Measurements from ENCODE around the gene KCNQ2.

The KCNQ2 gene

GRCh38 chr20:63495167-63495720 lies 22.8 kb upstream of the KCNQ2 start:
- Histone ChIP-seq H3K9me3 (ENCODE audit: control insufficient read depth, low read length) (no peaks in the 10 kb centered on the region), H3K27ac (ENCODE audit: low read depth, low read length, severe bottlenecking) (no peak overlapping the region), H3K4me3 (ENCODE audit: extremely low read depth, insufficient read depth, low read length, poor library complexity, severe bottlenecking) (no peak overlapping the region), H3K4me1 (ENCODE audit: control insufficient read depth, insufficient read depth, low read length, poor library complexity, severe bottlenecking) (peaks cover 3% of the 10 kb centered on the region), H3K36me3 (ENCODE audit: control insufficient read depth, insufficient read depth, low read length) (peaks cover 7% of the 10 kb centered on the region)
- 92 to 93% methylated on average over 7 of the region's 8 CpGs for WGBS, 2 experiments (ENCODE audit: insufficient coverage in 2 of 2)

DNA sequence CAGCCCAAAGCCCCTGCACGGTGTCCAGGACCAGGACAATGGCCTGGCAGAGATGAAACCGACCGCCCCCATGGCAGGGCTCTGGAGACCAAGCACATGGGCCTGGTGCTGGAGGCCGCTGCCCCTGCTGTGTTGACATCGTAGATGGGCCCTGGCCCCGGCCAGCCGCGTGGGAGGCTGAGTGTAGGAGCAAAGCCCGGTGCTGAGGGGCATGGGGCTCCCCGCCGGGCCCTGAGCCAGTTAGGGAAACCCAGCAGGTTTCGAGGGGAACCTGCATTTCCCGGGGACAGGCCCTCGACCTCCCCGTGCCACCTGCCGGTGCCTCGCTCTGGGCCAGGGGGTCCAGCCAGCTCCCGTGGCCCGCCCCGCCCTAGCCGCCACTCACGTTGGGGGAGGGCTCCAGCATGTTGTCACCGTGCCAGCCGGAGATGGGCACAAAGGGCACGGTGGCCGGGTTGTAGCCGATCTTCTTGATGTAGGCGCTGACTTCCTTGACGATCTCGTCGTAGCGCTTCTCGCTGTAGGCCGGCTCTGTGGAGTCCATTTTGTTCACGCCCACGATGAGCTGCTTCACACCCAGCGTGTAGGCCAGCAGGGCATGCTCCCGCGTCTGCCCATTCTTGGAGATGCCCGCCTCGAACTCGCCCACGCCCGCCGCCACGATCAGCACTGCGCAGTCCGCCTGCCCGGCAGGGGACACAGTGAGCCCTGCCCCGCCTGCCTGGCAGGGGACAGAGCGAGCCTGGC lies 22.1 kb upstream of the KCNQ2 start:
- Histone ChIP-seq H3K27ac (ENCODE audit: low read depth, low read length, severe bottlenecking) (no peak overlapping the region), H3K9me3 (ENCODE audit: control insufficient read depth, low read length) (no peaks in the 10 kb centered on the region), H3K36me3 (ENCODE audit: control insufficient read depth, insufficient read depth, low read length) (peaks cover 7% of the 10 kb centered on the region), H3K4me1 (ENCODE audit: control insufficient read depth, insufficient read depth, low read length, poor library complexity, severe bottlenecking) (peaks cover 3% of the 10 kb centered on the region), H3K4me3 (ENCODE audit: extremely low read depth, insufficient read depth, low read length, poor library complexity, severe bottlenecking) (no peak overlapping the region)
- WGBS, 2 experiments (ENCODE audit: insufficient coverage in 2 of 2) = 90 to 91% methylated on average over 50 of the region's 51 CpGs

GRCh38 chr20:63494084-63494419 lies 21.6 kb upstream of the KCNQ2 start:
- H3K4me3 ChIP-seq (ENCODE audit: extremely low read depth, insufficient read depth, low read length, poor library complexity, severe bottlenecking) = no peak overlapping the region
- no peaks in the 10 kb centered on the region for H3K9me3 ChIP-seq (ENCODE audit: control insufficient read depth, low read length)

DNA sequence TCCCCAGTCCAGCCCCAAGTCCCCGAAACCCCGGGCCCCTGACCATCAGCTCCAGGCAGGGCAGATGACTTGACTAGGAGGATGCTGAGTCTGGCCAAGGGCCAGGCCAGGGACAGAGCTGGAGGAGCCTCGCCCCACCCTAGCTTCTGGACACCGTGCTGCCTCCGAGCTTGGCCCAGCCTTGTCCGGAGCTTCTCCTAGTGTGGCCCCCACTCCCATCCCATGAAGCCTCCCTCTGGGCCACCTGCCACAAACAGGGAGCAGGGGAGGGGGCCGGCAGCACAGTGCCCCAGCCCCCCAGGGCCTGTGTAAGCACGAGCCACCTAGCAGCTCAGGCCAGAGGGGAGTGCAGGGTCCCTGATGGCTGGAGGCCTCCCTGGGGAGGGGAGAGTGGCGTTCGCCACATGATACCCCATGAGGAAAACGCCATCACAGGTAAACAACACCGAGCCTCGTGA lies 21.1 kb upstream of the KCNQ2 start:
- Histone ChIP-seq H3K9me3 (ENCODE audit: control insufficient read depth, low read length) (no peaks in the 10 kb centered on the region), H3K4me3 (ENCODE audit: extremely low read depth, insufficient read depth, low read length, poor library complexity, severe bottlenecking) (no peak overlapping the region), H3K4me1 (ENCODE audit: control insufficient read depth, insufficient read depth, low read length, poor library complexity, severe bottlenecking) (peaks cover 3% of the 10 kb centered on the region), H3K27ac (ENCODE audit: low read depth, low read length, severe bottlenecking) (no peak overlapping the region), H3K36me3 (ENCODE audit: control insufficient read depth, insufficient read depth, low read length) (peaks cover 7% of the 10 kb centered on the region)
- 78 to 80% methylated on average over 10 to 11 of the region's 13 CpGs for WGBS, 2 experiments (ENCODE audit: insufficient coverage in 2 of 2)

More at GRCh38 chr20:63494084-63494419, 21.6 kb upstream of the KCNQ2 start:
- Histone ChIP-seq H3K36me3 (ENCODE audit: control insufficient read depth, insufficient read depth, low read length) (peaks cover 7% of the 10 kb centered on the region), H3K27ac (ENCODE audit: low read depth, low read length, severe bottlenecking) (no peak overlapping the region), H3K4me1 (ENCODE audit: control insufficient read depth, insufficient read depth, low read length, poor library complexity, severe bottlenecking) (peaks cover 3% of the 10 kb centered on the region)
- WGBS, 2 experiments (ENCODE audit: insufficient coverage in 2 of 2) = 90 to 97% methylated on average over 7 of the region's 7 CpGs

GRCh38 chr20:63492982-63493381 lies 20.5 kb upstream of the KCNQ2 start:
- H3K36me3 ChIP-seq (ENCODE audit: control insufficient read depth, insufficient read depth, low read length) = peaks cover 7% of the 10 kb centered on the region
- H3K4me1 ChIP-seq (ENCODE audit: control insufficient read depth, insufficient read depth, low read length, poor library complexity, severe bottlenecking) = peaks cover 3% of the 10 kb centered on the region
- H3K9me3 ChIP-seq (ENCODE audit: control insufficient read depth, low read length) = no peaks in the 10 kb centered on the region
- H3K27ac ChIP-seq (ENCODE audit: low read depth, low read length, severe bottlenecking) = no peak overlapping the region
- 95 to 96% methylated on average over 13 to 14 of the region's 14 CpGs for WGBS, 2 experiments (ENCODE audit: insufficient coverage in 2 of 2)
- H3K4me3 ChIP-seq (ENCODE audit: extremely low read depth, insufficient read depth, low read length, poor library complexity, severe bottlenecking) = no peak overlapping the region

DNA sequence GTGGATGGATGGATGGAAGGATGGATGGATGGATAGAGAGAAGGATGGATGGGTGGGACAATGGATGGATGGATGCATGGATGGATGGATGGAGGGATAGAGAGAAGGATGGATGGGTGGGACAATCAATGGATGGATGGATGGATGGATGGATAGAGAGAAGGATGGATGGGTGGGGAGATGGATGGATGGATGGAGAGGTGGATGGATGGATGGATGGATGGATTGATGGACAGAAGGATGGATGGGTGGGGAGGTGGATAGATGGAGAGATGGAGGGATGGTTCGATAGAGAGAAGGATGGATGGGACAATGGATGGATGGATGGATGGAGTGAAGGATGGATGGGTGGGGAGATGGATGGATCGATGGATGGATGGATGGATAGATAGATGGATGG lies 20.1 kb upstream of the KCNQ2 start:
- H3K27ac ChIP-seq (ENCODE audit: low read depth, low read length, severe bottlenecking) = no peak overlapping the region
- H3K36me3 ChIP-seq (ENCODE audit: control insufficient read depth, insufficient read depth, low read length) = peaks cover 7% of the 10 kb centered on the region
- no peaks in the 10 kb centered on the region for H3K9me3 ChIP-seq (ENCODE audit: control insufficient read depth, low read length)
- WGBS, 2 experiments (ENCODE audit: insufficient coverage in 2 of 2) = 83 to 86% methylated on average over 2 of the region's 2 CpGs
- H3K4me1 ChIP-seq (ENCODE audit: control insufficient read depth, insufficient read depth, low read length, poor library complexity, severe bottlenecking) = no peaks in the 10 kb centered on the region
- no peak overlapping the region for H3K4me3 ChIP-seq (ENCODE audit: extremely low read depth, insufficient read depth, low read length, poor library complexity, severe bottlenecking)

DNA sequence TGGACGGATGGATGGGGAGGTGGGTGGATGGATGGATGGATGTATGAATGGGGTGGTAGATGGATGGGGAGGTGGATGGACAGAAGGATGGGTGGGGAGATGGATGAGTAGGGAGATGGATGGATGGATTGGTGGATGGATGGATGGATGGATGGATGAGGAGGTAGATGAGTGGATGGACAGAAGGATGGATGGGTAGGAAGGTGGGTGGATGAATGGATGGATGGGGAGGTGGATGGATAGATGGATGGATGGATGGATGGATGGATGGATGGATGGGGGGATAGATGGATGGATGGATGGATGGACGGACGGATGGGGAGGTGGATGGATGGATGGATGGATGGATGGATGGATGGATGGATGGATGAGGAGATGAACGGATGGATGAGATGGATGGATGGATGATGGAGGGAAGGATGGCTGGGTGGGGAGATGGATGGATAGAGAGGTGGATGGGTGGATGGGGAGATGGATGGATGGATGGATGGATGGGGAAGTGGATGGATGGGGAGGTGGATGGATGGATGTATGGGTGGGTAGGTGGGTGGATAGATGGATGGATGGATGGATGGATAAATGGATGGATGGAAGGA lies 19.3 kb upstream of the KCNQ2 start:
- no peak overlapping the region for H3K27ac ChIP-seq (ENCODE audit: low read depth, low read length, severe bottlenecking)
- H3K4me3 ChIP-seq (ENCODE audit: extremely low read depth, insufficient read depth, low read length, poor library complexity, severe bottlenecking) = no peak overlapping the region
- H3K9me3 ChIP-seq (ENCODE audit: control insufficient read depth, low read length) = no peaks in the 10 kb centered on the region
- no peaks in the 10 kb centered on the region for H3K4me1 ChIP-seq (ENCODE audit: control insufficient read depth, insufficient read depth, low read length, poor library complexity, severe bottlenecking)
- 64 to 69% methylated on average over 3 to 4 of the region's 4 CpGs for WGBS, 2 experiments (ENCODE audit: insufficient coverage in 2 of 2)
- H3K36me3 ChIP-seq (ENCODE audit: control insufficient read depth, insufficient read depth, low read length) = peaks cover 7% of the 10 kb centered on the region

DNA sequence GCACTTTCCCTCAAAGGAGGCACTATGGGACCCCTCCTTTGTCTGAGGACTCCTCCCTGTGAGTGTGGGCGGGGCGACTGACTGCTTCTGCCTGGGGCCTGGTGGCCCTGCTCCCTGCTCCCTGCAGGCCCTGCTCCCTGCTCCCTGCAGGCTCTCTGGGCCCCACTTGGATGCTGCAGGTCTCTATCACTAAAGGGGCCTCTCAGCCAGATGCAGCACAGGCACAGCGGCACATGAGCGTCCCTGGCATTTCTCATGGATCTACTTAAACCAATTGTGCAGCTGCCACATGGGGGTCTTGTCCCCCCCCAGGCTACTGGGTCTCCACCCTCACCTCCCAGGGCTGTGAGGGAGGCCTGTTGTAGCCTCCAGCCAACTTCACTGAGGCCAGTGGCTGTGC lies 18.6 kb upstream of the KCNQ2 start:
- H3K9me3 ChIP-seq (ENCODE audit: control insufficient read depth, low read length) = no peaks in the 10 kb centered on the region
- WGBS, 2 experiments (ENCODE audit: insufficient coverage in 2 of 2) = 81 to 96% methylated on average over 2 to 4 of the region's 4 CpGs

GRCh38 chr20:63490416-63490815 lies 18.0 kb upstream of the KCNQ2 start:
- no peaks in the 10 kb centered on the region for H3K9me3 ChIP-seq (ENCODE audit: control insufficient read depth, low read length)
- H3K4me1 ChIP-seq (ENCODE audit: control insufficient read depth, insufficient read depth, low read length, poor library complexity, severe bottlenecking) = no peaks in the 10 kb centered on the region
- WGBS, 2 experiments (ENCODE audit: insufficient coverage in 2 of 2) = 90 to 92% methylated on average over 17 to 20 of the region's 24 CpGs
- no peak overlapping the region for H3K27ac ChIP-seq (ENCODE audit: low read depth, low read length, severe bottlenecking)
- no peak overlapping the region for H3K4me3 ChIP-seq (ENCODE audit: extremely low read depth, insufficient read depth, low read length, poor library complexity, severe bottlenecking)
- peaks cover 7% of the 10 kb centered on the region for H3K36me3 ChIP-seq (ENCODE audit: control insufficient read depth, insufficient read depth, low read length)

More for the DNA sequence above, 18.6 kb upstream of the KCNQ2 start:
- H3K27ac ChIP-seq (ENCODE audit: low read depth, low read length, severe bottlenecking) = no peak overlapping the region
- H3K4me1 ChIP-seq (ENCODE audit: control insufficient read depth, insufficient read depth, low read length, poor library complexity, severe bottlenecking) = no peaks in the 10 kb centered on the region
- H3K4me3 ChIP-seq (ENCODE audit: extremely low read depth, insufficient read depth, low read length, poor library complexity, severe bottlenecking) = no peak overlapping the region
- H3K36me3 ChIP-seq (ENCODE audit: control insufficient read depth, insufficient read depth, low read length) = peaks cover 7% of the 10 kb centered on the region

DNA sequence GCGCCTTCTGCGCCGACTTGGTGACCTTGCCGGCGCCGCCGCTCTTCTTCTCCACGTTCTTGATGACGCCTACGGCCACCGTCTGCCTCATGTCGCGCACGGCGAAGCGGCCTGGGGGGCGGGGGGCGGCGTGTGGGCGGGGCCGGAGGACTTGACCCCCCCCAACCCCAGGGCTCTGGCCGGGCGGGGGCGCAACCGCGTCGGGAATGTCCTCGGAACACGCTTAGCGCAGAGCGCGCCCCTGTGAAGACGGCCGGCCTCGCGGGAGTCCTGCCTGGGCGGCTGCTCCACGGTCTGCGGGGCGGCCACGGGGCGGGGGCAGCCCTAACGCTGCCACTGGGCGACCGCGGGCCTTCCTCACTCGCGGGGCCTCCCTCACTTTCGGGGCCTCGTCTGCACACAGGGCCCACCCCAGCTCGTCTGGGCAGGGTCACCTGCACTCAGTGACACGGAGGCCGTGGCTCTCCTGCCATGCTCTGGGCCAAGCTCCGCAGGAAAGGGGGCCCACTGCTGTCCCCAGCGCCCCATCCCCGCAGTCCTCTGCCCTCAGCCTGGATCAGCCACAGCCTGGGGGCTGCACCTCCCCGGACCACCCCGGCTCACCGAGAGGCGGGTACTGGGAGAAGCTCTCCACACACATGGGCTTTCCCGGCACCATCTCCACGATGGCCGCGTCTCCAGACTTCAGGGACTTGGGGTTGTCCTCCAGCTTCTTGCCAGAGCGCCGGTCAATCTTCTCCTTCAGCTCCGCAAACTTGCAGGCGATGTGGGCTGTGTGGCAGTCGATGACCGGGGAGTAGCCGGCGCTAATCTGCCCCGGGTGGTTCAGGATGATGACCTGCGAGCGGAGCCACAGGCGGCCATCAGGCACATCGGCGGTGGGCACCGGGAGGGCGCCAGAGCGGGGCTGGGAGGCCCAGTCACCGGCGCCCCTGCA lies 16.1 kb upstream of the KCNQ2 start:
- peaks cover 7% of the 10 kb centered on the region for H3K36me3 ChIP-seq (ENCODE audit: control insufficient read depth, insufficient read depth, low read length)
- WGBS, 2 experiments (ENCODE audit: insufficient coverage in 2 of 2) = 24 to 27% methylated on average over 58 to 64 of the region's 83 CpGs
- H3K9me3 ChIP-seq (ENCODE audit: control insufficient read depth, low read length) = no peaks in the 10 kb centered on the region
- H3K4me3 ChIP-seq (ENCODE audit: extremely low read depth, insufficient read depth, low read length, poor library complexity, severe bottlenecking) = no peak overlapping the region
- H3K27ac ChIP-seq (ENCODE audit: low read depth, low read length, severe bottlenecking) = no peak overlapping the region
- no peaks in the 10 kb centered on the region for H3K4me1 ChIP-seq (ENCODE audit: control insufficient read depth, insufficient read depth, low read length, poor library complexity, severe bottlenecking)

All from mesodermal cell (in vitro differentiated cells).